GM21423 (cell line): ENCODE data around the gene PRSS8.

ENCODE experiments used
- ATAC-seq: cut with Tn5 transposase; IDR thresholded peaks from one replicate; pipeline ENCODE4 v1.9.1; 2021; ENCODE audit warnings: mild to moderate bottlenecking, moderate library complexity; ENCODE audit not compliant: unreplicated experiment

PRSS8 gene

DNA sequence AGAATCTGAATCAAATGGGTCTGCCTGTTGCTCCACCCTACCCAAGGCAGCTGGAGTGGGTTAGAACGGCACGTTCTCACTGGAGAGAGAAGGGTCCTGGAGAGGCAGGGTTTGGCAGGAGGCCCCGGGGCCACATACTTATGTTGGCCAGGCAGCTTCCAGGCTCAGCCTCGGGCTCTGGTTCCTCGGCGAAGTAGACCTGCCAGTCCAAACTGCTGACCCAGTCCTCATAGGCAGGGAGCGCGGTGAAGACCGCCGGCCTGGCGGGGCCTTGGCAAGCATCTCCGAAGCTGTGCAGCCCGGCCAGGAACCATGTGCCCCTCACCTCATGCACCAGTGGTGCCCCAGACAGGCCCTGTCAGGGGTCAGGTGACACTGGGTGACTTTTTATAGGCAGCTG, 51.5 kb downstream of the PRSS8 start:
- ATAC-seq: no peak

DNA sequence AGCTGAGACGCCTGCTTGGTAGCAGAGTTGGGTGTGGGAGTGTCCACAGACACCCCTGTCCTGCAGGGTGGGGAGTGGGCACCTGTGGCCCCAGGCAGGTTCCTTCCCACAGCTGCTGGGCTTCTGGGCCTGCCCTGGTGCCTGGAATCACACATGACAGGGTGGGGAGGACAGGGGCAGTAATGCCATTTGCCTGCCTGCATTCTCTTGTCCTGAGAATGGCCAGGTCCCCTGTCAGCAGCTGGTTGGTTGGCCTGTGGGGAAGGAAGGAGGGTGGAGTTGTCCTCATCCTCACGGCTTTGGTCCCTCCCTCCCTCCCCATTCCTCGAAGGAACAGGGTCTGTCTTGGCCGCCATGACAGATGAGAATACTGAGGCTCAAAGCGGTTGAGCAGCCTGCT, 52.0 kb downstream of the PRSS8 start:
- ATAC-seq: no peak

DNA sequence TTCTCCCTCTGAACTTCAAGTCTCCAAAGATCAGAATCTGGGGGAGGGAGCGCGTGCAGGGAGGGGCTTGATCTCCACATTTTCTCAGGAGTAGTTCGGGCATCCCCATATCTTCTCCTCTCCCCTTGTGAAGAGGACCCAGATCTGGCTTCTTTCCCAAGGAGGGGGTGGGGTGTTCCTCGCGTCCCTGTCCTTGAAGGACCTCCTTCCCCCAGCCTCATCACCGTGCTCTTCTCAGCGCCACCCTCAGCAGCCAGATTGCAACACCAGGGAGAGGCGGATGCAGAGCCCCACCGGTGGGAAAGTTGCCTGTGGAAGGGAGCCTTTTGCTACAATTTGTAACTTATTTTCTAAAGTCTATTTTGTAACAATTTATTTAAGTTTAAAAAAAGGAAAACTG, 52.4 kb downstream of the PRSS8 start:
- no peak for ATAC-seq

DNA sequence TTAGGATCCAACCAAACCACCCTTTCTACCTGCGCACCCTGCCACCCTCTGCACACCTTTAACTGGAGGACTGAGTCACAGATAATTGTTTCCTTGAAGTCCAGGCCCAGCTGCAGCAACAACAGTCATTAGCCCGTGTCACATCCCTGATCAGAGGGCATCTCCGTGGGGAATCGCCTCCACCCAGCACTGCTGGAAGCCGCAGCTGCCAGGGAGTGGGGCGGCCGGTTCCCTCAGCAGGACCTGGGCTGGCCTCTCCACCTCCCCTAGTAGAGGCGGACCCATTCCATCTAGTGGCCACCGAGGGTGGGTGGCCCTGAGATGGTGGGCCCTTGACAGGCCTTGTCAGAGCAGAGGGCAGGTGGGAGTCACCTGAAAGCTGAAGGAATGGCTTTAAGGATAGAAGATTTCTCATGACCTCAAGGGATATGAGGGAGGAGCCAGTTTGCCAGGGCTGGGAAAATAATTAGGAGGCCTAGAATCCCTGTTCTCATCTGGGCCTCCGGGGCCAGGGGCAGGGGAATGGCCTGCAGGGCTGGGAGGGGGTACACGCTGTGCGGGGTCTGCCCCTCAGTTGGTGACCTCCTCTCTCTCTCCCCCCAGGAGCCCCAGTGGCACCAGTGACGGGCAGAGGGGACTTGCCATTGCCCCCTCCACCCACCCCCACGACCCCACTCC, 53.0 kb downstream of the PRSS8 start:
- ATAC-seq: no peak
